ENCODE measurements around the gene RPL5. TPM values are rescaled to one million over a fixed set of nuclear protein-coding genes. Genes with fewer than 3 reads are reported as not detected.
A peak's percentile ranks its signal among the peaks of the same experiment; 100 is the strongest.

Gene RPL5
- total and polyA plus RNA-seq, 9 of the 15 experiments (the other 6 are each of a cell fraction or from before 2014, with no cell fraction given), result 1,467 to 4,252 (median 2,454) TPM

GRCh38 chr1:92848201-92848600, 16.4 kb downstream of the RPL5 start:
- WGBS (ENCODE audit: insufficient coverage, low coverage, missing lambda C conversion rate), result 27% methylated on average over 4 of the region's 4 CpGs
- ChIA-PET CTCF (ENCODE audit: low intra/inter-chr PET ratio) (no interaction called here), POLR2A (interaction anchor here (1.2 kb wide), 1 partner anchor 36 kb away, joined by 3 read pairs; no protein-coding TSS in a partner anchor)
- Histone ChIP-seq H2AFZ (ENCODE audit: low read depth, low read length) (no peak overlapping the region), H3K9ac (ENCODE audit: insufficient read depth in 1 of 2, low read depth in 2 of 2, low read length in 2 of 2) (no peak overlapping the region), H3K27me3 (ENCODE audit: control insufficient read depth in 2 of 2, insufficient read depth in 2 of 2, low read length in 2 of 2) (no peaks in the 10 kb centered on the region), H3K27ac (ENCODE audit: extremely low read depth, low read depth, low read length) (no peak overlapping the region), H3K79me2 (ENCODE audit: control insufficient read depth, insufficient read depth, low read length) (no peaks in the 10 kb centered on the region), H3K4me3 (no peak overlapping the region), H3K9me3 (replicated peaks; ENCODE audit: control insufficient read depth, insufficient read depth, low read depth, low read length) (no peaks in the 10 kb centered on the region), H3K4me2 (ENCODE audit: insufficient read depth, low read length) (no peak overlapping the region), H3K36me3 (ENCODE audit: control insufficient read depth, insufficient read depth, low read length) (peaks cover 11% of the 10 kb centered on the region; the same call in 1 of the 3 replicates), H4K20me1 (replicated peaks; ENCODE audit: control insufficient read depth, insufficient read depth, low read length) (no peaks in the 10 kb centered on the region), H3K4me1 (replicated peaks in 1 of 2; ENCODE audit: control insufficient read depth in 2 of 2, insufficient read depth in 2 of 2, low read length in 2 of 2) (peaks cover 13 to 14% of the 10 kb centered on the region in 2 experiments; a peak in 4 of 5 replicates), H3K9me1 (ENCODE audit: control insufficient read depth, insufficient read depth, low read length) (no peaks in the 10 kb centered on the region)
- intact Hi-C loops (cut with micrococcal nuclease), result no loop called here
- no TSS peak for BruUV-seq (replicated peaks)
- ATAC-seq (peak; percentile 22), DNase-seq (ENCODE audit: extremely low read depth in 1 of 4, low spot score in 3 of 4) (no peak), FAIRE-seq (no peak)
- in situ Hi-C loops (cut with MboI), result no loop called here
- TF ChIP-seq ZNF408 (CRISPR knock-in tag; IDR thresholded peaks at IDR 0.05; ENCODE audit: low read depth), result no peak
- no peak for TF ChIP-seq HDAC6 (IDR thresholded peaks at IDR 0.05; ENCODE audit: low read depth, low read length)
- no peak for TF ChIP-seq RFX1 (IDR thresholded peaks at IDR 0.05)
- TF ChIP-seq RBBP5 (IDR thresholded peaks at IDR 0.05; ENCODE audit: borderline replicate concordance, insufficient read depth, low read length, poor library complexity, severe bottlenecking), result no peak
- no peak for TF ChIP-seq NONO (IDR thresholded peaks at IDR 0.05; ENCODE audit: low read depth in 2 of 2, low read length in 1 of 2)
- TF ChIP-seq IFI16 (CRISPR knock-in tag; IDR thresholded peaks at IDR 0.05), result no peak
- TF ChIP-seq GATA2 (CRISPR knock-in tag; IDR thresholded peaks at IDR 0.05), result no peak
- TF ChIP-seq CBX2 (IDR thresholded peaks at IDR 0.05; ENCODE audit: insufficient read depth, low read length, poor library complexity, severe bottlenecking), result no peak
- no peak for TF ChIP-seq GABPB2 (CRISPR knock-in tag; conservative IDR thresholded peaks at IDR 0.05)
- TF ChIP-seq NFIX (CRISPR knock-in tag; IDR thresholded peaks at IDR 0.05; ENCODE audit: low read depth), result no peak
- no peak for TF ChIP-seq LEF1 (IDR thresholded peaks at IDR 0.05)
- no peak for TF ChIP-seq MTF1 (CRISPR knock-in tag; IDR thresholded peaks at IDR 0.05; ENCODE audit: borderline replicate concordance)
- TF ChIP-seq HES1 (IDR thresholded peaks at IDR 0.05; ENCODE audit: low read depth), result no peak
- no peak for TF ChIP-seq SFPQ (IDR thresholded peaks at IDR 0.05; ENCODE audit: low read depth, low read length)
- no peak for TF ChIP-seq SRSF7 (optimal IDR thresholded peaks at IDR 0.05; ENCODE audit: low read depth, low read length)
- TF ChIP-seq SNRNP70 (optimal IDR thresholded peaks at IDR 0.05; ENCODE audit: low read depth, low read length), result no peak
- TF ChIP-seq ZBTB43 (CRISPR knock-in tag; IDR thresholded peaks at IDR 0.05), result no peak
- no peak for TF ChIP-seq ZNF77 (CRISPR knock-in tag; IDR thresholded peaks at IDR 0.05)

All from K562 (cell line).